HS-27A (cell line): ENCODE measurements around the gene SCG5.
"Not testable (repeated sequence)": the region's sequence is repeated elsewhere in the genome, so short reads cannot be mapped to it uniquely, and the experiment has no call there.

Experiments
- DNase-seq: peaks from one replicate; pipeline ENCODE4 v3.0.0-alpha.2; 2012; ENCODE audit warnings: low read depth, missing footprints

The SCG5 gene, protein sequence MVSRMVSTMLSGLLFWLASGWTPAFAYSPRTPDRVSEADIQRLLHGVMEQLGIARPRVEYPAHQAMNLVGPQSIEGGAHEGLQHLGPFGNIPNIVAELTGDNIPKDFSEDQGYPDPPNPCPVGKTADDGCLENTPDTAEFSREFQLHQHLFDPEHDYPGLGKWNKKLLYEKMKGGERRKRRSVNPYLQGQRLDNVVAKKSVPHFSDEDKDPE

DNA sequence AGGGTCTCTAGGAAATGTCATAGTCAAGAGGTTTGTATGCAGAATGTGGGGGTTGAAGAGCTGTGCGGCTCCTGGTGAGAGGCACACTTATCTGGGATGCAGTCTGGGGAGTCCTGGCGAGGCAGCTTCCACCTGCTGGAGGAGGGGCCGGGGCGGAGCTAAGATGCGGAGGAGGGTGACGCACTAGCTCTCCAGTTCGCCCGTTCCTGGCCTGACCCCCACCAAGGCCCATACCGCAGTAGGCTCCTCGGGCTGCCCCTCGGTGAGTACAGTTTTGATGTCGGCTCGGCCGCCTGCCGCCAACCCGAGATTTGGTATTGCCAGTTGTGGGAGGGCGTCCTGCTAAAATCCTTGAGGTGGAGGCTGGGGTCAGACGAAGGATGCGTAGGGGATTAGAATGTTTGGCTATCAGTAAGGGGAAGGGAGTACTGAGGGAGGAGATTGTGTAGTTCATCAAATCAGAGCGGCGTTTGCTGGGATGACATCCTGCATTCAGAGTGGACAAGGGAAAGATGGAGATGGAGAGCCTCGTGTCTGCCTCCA lies at the start of gene SCG5:
SCG5 (plus strand) TSS at position 194 of the 543 bp plus-strand sequence. CDS start 1,883 bp downstream, outside the sequence.
- no peak for DNase-seq

DNA sequence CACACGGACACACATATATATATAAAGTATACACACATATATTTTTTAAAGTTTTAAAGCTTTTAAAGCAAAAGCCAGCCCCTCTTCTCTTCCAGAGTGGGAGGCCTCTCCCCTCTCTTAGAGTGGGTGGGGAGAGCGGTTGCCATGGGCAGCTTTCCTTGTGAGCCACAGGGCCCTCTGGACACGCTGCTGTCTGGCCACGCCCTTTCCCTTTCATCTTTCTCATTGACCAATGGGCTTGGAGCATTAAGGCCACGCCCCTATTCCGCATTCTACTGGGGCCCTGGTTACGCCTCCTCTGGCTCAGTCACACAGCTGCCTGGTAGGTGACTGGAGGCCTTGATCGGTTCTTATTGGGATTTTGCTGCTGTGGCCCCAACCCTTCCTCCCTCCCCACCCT lies 48.4 kb upstream of the SCG5 start, which contains the start of gene GOLGA8N:
GOLGA8N (plus strand) TSS at position 306 of the 400 bp plus-strand sequence.
- DNase-seq = not testable (repeated sequence)

DNA sequence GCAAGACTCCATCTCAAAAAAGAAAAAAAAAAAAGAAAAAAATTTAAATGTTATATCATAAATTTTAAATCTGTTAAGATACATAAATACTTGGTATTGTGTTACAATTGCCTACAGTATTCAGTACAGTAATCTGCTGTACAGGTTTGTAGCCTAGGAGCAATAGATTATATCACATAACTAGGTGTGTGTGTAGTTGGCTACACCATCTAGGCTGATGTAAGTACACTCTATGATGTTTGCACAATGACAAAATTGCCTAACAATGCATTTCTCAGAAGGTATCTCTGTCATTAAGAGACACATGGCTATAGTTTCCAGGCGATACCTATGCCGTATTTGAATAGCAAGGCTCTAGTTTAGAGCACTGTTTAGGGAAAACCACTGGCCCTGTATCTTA lies 32.0 kb upstream of the SCG5 start:
- not testable (repeated sequence) for DNase-seq

DNA sequence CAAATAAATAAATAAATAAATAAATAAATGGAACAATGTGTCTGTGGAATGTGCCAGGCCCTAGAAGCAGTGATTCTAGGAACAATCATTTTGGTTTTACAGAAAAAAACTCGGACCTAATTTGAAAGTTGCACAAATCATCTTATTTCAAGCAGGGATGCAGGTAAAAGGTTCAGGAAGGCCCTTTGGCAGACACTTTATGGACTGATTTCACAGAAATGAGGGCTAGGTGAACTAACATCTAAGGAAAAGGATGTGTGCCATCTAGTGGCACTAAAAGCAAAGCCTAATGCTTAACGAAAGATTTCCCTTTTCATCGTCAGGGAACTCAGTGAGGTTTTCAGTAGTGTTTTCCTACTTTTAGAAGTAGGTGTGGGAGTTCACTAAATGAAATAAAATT lies 30.8 kb upstream of the SCG5 start:
- not testable (repeated sequence) for DNase-seq

DNA sequence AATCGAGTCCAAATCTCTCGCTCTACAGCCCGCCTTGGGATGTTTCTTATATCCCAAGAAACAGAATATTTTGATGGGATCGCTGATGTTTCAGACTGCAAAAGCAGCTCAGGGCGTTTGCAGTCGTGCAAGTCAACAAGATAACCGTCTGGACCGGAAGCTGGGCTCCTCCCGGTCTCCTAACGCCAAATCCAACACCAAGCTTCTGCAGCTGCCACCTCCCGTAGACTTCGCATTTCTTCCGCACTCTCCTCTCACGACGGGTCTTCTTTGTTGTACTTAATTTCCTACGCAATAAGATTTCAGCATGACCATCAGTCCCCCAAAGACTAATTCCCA lies 26.8 kb upstream of the SCG5 start:
- DNase-seq = not testable (repeated sequence)

DNA sequence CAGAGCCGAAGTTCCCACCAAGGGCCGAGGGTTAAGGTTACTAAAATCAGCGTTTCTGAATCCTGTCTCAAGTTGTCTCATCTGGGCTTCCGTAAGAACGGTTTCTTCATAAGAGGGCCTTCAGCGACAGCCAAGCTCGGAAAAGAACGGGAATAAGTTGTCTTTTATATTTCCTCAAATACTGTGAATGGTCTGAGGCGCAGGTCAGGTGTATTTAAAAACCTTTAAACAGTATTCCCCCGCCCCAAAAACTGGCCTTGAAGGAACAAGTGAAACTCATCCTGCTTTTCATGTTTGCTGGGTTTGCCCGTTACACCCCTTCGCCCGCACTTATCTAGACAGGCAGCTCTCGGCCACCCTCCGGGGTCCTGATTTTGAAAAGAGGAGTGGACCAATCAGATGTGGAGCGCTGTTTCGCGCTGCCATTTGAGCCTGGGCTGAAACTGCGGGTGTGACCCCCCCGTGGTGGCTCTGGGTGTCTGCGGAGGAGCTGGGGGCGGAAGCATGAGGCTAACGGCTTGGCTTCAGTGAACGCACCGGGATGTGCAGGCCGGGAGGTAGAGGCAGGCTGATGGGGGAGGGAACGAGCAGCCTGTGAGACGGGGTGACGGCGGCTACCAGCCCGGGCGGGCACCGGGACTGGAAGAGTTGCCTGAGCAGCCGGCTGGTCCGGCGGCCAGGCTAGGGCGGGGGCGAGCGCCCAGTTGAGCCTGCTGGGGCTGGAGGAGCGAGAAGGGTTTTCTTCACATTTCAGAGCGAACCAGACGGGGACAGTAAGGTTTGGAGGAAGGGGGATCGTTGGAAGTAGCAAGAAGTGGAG lies 26.2 kb upstream of the SCG5 start, which contains the start of gene ARHGAP11A:
ARHGAP11A (plus strand) TSS at position 454 of the 820 bp plus-strand sequence. CDS start 708 bp downstream, outside the sequence.
- peak; percentile 90 for DNase-seq

DNA sequence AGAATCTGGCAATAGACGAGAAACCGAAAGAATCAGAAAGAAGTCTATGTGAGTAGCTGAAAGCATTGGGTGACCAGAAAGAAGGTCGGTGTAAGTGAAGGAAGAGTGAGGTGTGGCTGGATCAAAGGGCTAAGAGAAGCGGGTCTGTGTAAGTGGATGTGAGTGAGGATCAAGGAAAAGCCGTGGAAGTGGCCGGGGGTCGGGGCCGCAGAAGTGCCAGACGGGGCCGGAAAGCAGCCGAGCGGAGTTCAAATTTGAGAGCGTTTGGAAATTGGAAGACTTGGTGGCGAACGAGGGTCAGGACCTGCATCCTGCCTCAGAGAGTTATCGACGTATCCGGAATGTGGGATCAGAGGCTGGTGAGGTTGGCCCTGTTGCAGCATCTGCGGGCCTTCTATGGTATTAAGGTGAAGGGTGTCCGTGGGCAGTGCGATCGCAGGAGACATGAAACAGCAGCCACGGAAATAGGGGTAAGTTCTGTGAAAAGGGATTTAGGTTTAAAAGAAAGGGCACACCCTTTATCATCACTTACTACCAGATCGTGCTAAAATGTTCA lies 25.6 kb upstream of the SCG5 start:
- not testable (repeated sequence) for DNase-seq

DNA sequence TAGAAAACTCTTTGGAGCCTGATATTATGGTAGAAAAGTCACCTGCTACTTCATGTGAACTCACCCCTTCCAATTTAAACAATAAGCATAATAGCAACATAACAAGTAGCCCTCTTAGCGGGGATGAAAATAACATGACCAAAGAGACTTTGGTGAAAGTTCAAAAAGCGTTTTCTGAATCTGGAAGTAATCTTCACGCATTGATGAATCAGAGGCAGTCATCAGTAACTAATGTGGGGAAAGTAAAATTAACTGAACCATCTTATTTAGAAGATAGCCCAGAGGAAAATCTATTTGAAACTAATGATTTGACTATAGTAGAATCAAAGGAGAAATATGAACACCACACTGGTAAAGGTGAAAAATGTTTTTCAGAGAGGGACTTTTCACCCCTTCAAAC lies 5.1 kb upstream of the SCG5 start:
- DNase-seq = no peak

DNA sequence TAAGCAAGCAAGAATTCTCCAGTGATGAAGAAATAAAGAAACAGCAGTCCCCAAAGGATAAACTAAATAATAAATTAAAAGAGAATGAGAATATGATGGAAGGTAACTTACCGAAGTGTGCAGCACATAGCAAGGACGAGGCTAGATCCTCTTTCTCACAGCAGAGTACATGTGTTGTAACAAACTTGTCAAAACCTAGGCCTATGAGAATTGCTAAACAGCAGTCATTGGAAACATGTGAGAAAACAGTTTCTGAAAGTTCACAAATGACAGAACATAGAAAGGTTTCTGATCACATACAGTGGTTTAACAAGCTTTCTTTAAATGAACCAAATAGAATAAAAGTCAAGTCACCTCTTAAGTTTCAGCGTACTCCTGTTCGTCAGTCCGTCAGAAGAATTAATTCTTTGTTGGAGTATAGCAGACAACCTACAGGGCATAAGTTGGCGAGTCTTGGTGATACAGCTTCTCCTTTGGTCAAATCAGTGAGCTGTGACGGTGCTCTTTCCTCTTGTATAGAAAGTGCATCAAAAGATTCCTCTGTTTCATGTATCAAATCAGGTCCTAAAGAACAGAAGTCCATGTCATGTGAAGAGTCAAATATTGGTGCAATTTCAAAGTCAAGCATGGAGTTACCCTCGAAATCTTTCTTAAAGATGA lies 4.5 kb upstream of the SCG5 start:
- no peak for DNase-seq

DNA sequence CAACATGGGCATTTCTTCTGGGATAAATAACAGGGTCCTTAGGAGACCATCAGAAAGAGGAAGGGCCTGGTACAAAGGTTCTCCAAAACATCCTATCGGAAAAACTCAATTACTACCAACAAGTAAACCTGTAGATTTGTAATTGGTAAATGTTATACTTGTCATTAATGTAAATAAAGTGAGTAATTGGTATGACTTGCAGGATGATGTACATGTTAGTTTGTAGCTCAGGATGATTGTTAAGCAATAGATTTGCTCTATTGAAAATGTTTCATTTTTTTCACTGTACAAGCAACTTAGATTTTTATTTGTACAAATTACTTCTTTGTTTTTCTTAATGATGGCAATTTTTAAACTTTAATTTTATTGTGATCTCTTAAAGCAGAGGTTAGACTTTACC lies 3.8 kb upstream of the SCG5 start:
- DNase-seq = no peak

DNA sequence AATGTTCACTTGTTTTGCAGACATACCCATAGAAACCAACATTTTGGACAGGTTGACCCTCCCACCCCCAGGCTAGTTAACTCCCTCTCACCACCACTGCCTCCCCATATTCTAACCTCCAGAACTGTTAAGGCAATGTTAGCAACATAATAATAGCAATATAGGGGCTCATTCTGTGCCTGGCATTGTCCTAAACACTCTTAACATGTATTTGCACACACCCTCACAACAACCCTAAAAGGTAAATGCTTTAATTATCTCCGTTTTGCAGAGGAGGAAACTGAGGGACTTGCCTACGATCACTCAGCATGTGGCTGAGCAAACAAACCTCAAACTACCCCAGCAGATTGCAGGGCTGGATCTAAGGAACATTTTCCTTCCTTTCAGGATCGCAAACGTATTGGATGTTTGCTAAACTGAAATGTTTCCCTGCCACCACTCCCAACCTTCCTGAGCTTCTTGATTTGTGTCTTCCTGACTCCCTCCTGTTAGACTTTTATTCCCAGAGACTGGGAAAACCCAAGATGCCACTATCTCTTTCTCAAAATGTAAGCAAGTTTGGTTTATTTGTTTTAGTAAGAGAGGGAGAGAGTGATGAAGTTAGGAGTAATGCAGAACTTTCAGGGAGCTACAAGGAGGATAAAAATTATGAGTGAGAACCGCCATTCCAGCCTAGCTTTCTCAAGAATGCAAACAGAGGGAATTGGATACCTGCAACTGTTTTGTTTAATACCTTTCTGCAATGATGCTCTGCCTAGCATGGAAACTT lies 1.3 kb downstream of the SCG5 start:
- DNase-seq = no peak

DNA sequence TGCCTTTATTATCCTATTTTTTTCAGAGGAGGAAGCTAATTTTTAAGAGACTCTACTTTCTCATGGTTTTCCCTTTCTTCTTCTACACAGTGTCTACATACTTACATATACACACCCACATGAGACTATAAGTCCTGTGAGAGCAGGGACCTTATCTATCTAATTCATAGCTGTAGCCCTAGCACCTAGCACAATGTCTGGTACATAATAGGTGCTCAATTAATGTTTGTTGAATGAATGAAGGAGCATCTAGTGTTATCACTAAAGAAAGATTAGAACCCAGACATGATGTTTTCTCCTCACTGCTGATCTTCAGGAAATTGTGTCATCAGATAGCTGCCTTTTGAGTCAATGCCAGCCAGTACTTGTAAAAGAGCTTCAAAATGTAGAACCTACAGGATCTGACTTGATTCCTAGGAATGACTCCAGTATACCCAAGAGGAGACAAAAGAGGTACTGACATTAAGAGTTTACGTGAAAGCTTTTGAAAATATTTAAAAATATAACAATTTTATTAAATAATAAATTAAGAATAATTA lies 2.5 kb downstream of the SCG5 start:
- DNase-seq = no peak

DNA sequence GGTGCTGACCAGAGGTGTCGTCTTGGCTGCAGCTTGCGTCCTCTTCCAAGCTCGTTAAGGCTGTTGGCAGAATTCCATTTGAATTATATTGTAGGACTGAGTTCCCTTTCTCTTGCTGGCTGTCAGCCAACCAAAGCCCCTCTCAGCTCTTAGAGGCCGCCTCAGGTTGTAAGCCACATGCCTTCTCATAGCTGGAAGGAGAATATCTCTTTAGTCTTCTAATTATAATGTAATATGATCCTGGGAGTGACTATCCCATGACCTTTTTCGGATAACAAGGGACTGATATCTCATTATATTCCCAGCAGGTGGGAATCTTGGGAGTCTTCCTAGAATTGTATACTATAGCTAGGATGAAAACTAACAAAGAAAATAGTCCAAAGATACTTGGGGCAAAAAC lies 4.8 kb downstream of the SCG5 start:
- no peak for DNase-seq

DNA sequence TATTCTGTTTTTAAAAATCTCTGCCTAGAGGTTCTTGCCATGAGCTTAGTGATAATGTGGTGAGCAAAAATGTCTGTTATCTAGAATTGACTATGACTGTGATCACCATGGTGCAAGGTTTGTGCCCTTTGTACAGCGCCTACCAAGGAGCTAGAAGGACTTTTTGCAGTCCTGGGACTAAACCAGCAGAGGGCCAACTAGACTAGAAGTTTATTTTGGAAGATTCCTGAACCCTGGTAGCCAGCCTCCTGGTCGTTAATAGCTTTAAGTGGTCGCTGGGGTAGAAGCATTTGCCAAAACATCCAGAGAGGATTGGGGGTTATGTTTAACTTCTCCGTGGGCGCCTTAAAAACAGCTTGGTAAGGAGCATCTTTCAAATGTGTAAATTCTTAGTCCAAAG lies 7.8 kb downstream of the SCG5 start:
- no peak for DNase-seq

DNA sequence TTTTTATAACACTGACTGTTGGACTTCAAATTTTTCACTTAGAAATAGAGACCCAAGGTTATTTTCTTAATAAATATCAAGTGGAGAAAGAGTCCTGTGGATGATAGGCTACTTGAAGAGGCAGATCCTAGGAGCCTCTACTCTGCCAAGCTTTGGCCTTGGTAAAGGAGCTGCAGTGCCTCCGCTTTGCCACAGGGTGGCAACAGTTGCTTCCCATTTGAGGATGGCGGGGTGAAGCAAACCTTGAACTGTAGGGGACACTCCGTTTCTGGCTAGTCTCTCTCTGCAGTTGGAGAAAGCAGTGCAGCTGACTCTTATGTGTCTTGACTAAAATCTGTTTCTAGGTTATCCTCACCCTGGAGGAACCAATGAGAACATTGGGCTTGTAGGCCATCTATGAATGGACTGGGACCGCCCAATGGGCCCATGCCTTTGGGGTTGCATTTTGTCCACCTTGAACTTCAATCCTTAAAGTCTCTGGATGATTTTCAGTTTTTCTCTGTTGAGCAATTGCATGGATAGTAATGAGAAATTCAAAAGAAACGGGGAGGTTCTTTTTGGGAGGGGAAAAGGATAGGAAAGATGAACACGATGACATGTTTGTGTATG lies 9.8 kb downstream of the SCG5 start:
- peak; percentile 36 for DNase-seq

DNA sequence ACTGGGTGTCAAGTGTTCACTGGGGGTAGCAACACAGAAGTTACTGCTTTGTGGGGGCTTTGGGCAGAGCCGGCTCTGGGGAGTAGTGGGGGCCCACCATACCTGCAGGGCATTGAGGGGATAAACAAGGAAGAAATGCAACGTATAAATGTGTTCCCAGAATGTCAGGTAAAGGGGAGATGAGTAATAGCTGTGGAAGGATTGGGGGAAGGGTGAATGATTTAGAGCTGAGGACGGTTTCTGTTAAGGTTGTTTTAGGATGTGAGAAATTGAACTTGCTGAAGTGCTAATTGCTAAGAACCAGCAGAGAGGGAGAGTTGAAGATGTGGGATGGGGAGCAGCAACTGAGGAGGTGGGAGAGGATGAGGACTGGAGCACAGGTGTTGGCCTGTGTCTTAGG lies 10.7 kb downstream of the SCG5 start:
- DNase-seq = no peak

DNA sequence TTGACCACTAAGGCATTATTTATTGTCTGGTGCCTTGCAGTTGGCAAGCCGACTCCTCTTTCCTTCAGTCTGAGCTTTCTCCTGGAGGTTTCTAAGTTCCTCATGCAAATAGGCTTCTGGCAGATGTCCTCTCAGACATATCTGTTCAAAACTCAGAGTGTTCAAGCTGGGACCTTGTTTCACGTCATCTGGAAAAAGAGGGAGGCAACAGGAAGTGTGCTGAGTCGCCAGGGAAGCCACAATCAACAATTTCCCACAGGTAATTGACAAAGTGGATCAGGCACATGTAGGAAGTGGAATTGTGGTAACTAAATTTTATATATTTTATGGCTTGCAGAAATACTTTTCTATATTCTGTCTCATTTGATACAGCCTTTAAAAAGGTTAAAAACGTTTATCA lies 14.6 kb downstream of the SCG5 start:
- DNase-seq = no peak

DNA sequence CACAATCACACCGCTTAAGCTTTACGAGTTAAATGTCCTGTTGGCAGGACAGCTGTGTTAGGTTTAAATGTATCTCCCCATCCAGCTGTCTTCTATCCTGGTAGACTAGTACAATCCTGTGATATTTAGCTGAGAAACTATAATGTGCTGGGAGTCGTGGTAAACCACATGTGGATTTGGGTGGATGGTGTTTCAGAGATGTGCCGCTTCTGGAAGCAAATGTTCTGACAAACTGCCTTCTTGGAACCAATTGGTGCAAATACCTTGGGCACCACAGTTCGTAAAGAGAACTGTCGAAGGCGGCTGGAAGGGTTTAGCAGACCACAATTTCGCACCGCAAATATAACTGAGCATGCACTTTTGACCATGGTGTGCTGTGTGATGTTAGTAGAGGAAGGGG lies 15.0 kb downstream of the SCG5 start:
- no peak for DNase-seq

DNA sequence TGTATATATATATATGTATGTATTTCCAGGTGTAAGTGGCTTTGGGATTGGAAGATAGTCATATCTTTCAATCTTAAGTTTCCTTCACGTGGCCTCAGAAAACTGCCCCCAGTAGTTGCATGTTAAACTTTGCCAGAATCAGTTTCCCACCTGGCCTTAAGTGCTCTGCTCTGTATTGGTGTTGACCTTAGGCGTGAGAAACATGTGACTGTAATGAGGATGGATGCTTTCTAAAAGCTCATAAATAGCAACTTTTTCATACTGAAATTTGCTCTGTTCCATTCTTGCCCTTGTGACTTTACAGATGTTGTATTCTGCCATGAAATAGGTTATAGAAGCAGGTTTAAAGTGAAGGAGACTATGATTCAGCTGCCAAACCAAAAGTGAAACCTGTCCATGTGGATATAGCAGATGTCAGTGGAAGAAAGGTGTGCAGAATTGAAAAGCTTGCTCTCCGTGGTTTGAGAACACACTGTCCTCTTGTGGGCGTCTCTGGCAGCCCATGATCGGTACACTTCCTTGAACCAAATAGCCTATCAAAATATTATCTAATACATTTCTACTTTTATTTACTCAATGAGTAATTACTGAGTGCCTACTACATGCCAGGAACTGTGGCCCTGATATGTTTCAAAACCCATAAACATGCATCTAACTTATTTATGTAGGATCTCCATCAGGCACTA lies 15.8 kb downstream of the SCG5 start:
- DNase-seq = no peak

DNA sequence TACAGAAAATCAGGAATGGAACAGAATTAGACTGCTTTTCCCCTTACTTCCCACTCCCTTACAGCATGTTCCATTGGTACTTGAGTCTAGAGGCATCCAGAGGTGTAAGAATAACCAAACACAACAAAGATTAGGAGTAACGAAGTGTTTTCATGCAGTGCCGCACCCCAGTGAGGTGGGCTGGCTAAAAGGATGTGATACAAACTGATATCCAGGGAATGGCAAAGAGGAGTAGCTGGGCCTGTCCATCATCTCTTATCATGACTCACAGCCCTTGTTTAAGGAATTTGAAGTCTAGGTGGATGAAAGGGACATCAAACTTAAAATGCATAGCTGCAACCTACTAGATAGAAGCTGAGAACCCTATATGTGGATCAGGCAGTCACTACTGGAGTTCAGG lies 16.4 kb downstream of the SCG5 start:
- DNase-seq = no peak
